GM12892 (cell line): ENCODE results near the gene PCP4L1.

Source experiments
- DNase-seq: peaks from one replicate; pipeline ENCODE4 v3.0.0; 2011; ENCODE audit not compliant: insufficient read length
- FAIRE-seq: peaks from 2 replicates; lab custom pipeline; 2011; peaks lifted over from hg19 to GRCh38; lab: Jason Lieb, UNC
- POLR2A ChIP-seq: IDR thresholded peaks from 2 replicates; pipeline ENCODE4 v1.6.1; 2011; ENCODE audit warnings: low read depth, low read length, control low read depth
- POLR2AphosphoS5 ChIP-seq: IDR thresholded peaks from 2 replicates; pipeline ENCODE4 v1.6.1; 2011; ENCODE audit warnings: low read depth, low read length, control low read depth
- TAF1 ChIP-seq: IDR thresholded peaks from 2 replicates; pipeline ENCODE4 v1.6.1; 2011; ENCODE audit warnings: low read depth, mild to moderate bottlenecking, control low read depth, low read length, borderline replicate concordance

Gene PCP4L1

DNA sequence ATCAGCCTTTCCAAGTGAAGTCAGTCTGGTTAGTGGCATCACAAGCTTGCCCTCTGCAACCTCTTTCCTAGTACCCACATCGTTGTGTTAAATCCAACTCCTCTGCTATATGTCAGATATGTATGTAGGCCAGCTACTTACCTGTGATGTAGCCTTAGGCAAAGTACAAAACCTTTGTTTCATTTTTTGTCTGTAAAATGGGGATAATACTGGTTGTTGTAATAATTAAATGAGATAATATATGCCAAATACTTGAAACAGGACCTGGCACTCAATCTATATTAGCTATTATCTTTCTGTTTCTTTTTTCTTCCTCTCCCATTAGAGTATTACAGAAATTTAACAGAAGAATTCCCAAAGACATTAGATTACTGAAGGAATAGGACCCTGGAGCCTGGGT, 1.2 kb downstream of the PCP4L1 start:
- DNase-seq (no peak), FAIRE-seq (no peak)
- TF ChIP-seq POLR2A: no peak
- no peak for TF ChIP-seq TAF1
- no peak for TF ChIP-seq POLR2AphosphoS5

DNA sequence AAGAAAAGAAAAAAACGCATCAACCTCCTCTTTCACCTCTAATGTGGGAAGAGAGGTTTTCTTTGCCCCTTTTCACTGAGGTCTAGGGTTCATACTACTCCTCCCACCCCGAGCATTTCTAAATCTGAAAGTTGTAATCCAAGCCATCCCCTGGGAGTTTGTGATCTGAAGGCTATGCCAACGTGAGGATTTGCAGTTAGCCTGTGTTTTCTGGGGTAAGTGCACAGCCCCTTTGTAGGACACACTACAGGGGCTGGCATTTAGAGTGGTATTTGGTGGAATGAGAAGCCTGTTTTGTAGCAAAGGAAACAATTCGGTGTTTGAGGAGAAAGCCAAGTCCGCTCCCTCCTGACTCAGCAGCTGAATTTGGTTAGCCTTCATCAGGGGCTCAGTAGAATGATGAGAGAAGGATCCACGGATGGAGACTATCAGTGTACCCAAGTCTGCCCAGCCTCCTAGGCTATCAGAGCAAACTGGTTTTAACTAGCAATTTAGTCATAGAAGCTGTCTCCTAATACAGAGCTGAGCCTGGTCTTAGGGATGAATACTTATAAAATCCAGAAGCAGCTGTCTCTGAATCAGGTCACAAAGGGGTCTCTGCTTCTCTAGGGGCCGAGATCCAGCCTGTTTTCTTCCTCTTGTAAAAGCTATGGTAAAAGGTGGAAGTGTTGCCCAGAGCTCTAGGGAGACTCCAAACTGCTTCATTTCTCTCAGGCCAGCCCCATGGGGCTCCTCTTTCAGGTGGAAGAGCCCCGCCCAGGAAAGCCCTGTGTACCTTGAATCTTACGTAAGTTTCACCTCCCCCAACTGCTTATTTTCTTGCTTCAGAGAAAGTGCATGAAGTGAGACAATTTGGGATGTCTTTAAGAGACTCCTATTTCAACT, 2.1 kb downstream of the PCP4L1 start:
- TF ChIP-seq TAF1: no peak
- no peak for TF ChIP-seq POLR2AphosphoS5
- TF ChIP-seq POLR2A: no peak
- DNase-seq (no peak), FAIRE-seq (no peak)

DNA sequence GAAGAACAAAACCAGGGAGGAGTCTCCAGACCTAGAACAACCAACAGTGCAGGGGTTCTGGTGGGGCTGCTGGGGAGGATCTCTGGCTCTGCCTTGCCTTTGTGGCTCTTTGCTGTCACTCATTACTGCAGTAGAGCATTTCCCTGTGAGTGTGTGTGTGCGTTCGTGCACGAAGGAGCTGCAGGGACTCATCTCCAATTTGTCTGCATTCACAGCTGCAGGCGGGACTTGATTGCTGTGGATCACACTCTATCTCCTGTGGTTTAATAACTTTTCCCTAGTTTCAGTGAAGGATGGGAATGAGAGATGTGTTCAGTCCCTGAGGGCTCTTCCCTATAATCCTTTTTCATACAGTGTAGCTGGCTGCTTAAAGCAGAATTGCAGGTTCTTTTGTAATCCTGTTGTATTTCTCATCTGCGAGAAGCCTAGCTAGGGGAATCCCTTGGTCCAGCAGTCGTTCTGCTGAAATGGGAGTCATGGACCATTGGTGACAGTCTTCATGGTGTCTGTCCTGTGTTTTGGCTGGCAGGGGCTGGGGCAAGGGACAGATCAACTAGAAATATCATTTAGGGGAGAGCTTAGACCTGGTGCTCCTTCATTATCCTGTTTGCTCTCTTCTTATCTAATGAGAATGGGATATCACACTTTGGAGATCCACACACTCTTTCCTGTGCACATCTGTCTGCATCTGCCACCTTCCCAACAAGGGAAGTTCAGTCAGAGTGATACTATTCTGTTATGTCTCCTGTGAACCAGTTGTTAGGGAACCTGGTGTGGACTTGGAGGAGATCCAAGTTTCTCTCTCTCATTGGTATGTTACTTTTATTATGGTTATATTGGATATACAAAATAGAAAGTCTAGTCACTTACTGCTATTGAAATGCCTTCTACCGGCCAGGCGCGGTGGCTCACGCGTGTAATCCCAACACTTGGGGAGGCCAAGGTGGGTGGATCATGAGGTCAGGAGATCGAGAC, 3.0 kb downstream of the PCP4L1 start:
- DNase-seq: no peak
- TF ChIP-seq POLR2A: no peak
- no peak for TF ChIP-seq POLR2AphosphoS5
- FAIRE-seq: no peak

DNA sequence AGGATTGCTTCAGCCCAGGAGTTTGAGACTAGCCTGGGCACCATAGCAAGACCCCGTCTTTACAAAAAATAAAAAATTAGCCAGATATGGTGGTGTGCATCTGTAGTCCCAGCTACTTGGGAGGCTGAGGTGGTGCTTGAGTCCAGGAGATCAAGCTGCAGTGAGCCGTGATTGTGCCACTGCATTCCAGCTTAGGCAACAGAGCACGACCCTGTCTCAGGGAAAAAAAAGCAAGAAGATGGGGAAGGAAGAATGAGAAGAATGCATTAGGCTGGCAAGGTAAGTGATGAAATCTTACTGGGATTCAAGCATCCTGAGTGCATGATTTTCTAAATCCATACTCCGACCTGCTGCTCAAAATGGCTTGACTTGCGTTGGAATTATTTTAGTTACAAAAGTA, 6.8 kb downstream of the PCP4L1 start:
- no peak for FAIRE-seq
- TF ChIP-seq POLR2A (no peak), POLR2AphosphoS5 (no peak), TAF1 (no peak)
- DNase-seq: no peak

DNA sequence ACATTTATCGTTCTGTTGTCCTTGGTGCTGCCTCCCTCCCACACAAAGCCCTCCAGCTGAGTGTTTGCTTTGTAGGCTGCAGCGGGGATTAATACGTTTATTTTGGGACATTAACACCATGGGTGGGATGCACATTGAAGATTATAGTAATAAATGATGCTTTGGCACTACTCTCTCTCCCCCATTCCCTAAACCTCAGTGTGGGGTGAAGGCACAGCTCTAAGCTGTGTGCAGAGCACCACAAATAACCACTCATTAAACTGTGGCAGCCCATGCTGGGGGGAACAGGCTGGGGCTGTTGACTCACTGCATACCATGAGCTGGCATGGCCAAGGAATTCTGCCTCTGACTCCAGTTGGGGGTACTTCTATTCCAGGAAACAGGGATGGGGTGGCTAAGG, 7.7 kb downstream of the PCP4L1 start:
- TF ChIP-seq POLR2A (no peak), POLR2AphosphoS5 (no peak), TAF1 (no peak)
- no peak for DNase-seq

DNA sequence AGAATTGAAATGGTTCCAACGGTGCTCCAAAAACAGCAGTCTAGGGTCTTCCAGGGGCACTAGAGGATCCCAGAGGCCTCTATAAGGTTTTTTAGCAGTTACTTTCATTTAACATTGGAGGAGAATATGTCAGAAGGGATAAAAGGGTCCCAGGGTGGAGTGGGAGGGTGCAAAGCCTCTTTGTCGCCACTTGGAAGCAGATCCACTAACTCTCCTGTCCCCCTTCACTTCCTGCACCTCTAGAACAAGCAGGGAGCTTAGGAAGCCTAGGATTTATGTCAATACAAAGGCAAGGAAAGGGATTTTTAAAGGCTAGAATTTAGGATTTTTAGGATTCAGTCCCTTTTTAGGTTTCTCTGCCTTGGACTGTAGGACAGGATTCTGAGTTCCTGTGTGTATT, 8.3 kb downstream of the PCP4L1 start:
- no peak for DNase-seq
- no peak for TF ChIP-seq POLR2AphosphoS5
- no peak for TF ChIP-seq POLR2A
- TF ChIP-seq TAF1: no peak
- no peak for FAIRE-seq

More for the DNA sequence above, 7.7 kb downstream of the PCP4L1 start:
- FAIRE-seq: no peak

DNA sequence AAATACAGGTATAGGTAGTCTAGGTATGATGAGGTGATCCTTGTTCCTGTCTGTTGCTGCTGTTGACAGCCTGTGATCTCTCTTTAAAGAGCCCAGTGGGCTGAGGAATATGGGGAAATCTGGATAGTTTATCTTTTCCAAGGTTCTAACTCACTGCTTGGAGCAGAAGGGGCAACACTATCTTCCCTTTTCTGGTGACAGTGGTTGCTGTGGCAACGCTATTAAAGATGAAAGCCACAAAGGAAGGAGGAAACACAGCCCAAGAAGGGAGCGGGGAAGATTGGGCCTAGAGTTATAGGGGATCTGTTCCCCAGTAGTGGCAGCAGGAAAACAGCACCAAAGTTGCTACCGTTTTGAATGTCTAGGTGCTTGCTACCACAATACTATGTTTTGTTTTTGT, 8.8 kb downstream of the PCP4L1 start:
- FAIRE-seq: no peak
- DNase-seq: no peak
- no peak for TF ChIP-seq POLR2AphosphoS5
- no peak for TF ChIP-seq POLR2A
- TF ChIP-seq TAF1: no peak

DNA sequence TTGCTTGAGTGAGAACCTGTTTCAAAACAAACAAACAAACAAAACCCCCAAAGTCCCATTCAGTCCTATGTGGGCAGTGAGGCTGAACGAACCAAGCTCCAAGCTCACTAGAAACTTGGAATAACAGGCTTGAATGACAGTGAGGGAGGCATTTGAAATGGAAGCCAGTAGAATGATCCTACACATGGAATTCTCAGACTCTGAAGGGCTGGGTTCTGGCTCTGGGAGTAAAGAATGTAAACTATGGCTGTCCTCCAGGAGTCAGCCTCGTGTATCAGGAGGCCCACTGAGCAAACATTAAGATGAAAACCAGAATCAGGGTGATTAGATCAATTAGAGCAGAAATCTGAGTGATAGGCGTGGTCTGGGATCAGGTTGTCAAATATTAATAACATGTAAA, 14.9 kb downstream of the PCP4L1 start:
- TF ChIP-seq POLR2A: no peak
- TF ChIP-seq POLR2AphosphoS5: no peak
- no peak for TF ChIP-seq TAF1
- DNase-seq (no peak), FAIRE-seq (no peak)

DNA sequence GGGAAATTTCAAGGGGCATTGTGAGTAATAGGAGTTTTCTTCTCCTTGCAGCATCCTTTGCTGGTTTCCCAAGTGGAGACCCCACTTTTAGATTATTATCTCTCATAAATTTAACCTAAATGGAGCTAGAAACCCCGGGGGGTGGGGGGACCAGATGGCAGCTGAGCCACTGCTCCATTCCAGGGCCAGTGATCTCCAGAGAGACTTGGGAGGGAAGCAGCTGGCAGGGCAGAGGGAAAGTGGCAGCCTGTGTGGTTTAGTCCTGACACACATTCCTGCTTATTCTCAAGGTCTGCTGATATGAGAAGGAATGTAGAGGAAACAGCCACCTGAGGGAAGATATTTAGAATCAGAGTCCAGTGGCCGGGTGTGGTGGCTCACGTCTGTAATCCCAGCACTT, 16.3 kb downstream of the PCP4L1 start:
- TF ChIP-seq TAF1: no peak
- no peak for TF ChIP-seq POLR2AphosphoS5
- TF ChIP-seq POLR2A: no peak
- DNase-seq (no peak), FAIRE-seq (no peak)

DNA sequence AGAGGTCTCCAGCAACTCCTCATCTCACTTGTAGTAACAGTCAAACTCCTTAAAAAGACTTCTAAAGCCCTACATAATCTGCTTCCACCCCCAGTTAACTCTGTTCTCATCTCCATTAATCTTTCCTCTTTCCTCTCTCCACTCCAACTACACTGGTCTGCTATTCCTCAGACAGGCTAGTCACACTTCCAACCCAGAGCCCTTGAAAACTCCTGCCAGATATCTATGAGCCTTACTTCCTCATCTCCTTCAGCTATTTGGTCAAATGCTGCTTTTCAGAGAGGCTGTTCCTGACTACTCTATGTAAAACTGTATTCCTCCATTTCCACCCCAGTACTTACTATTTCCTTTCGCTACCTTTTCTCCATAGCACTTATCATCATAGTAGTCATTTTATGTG, 24.4 kb downstream of the PCP4L1 start:
- DNase-seq (no peak), FAIRE-seq (no peak)
- TF ChIP-seq POLR2AphosphoS5 (no peak), TAF1 (no peak), POLR2A (no peak)

DNA sequence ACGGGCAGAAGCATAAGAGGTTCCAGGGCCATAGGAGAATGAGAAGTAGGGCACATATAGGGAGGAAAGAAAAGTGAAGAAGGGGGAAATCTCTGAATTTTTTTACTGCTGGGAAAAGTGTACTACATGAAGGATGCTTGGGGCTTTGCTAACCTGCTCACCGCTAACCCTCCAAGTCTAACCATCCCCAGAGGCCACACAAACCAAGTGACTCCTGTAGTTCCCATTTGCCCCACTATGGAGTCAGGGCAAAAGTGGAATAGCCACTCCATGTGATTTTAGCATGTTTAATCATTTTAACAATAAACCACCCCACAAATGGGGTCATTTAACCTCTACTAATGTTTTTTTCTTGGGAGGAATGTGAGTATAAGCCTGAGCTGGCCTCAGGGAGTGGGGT, 26.6 kb downstream of the PCP4L1 start:
- no peak for TF ChIP-seq TAF1
- TF ChIP-seq POLR2AphosphoS5: no peak
- no peak for TF ChIP-seq POLR2A
- DNase-seq (no peak), FAIRE-seq (no peak)

DNA sequence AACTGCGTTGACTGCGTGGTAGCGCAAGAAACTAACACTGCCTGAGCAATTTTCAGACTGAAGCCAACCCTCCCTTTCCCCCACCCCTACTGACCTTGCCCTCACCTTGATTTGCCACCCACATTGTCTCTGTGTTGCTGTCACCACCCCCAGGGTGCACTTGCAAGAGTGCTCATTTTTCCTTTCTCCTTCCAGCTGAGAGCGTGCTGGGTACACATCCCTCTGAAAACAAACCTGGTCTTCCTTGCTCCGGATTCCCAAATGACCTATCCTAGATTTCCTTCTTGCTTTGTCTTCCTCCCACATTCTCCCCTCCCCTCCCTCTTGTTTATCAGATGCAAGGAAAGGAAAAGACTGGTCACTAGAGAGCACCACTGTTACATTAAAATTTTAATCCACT, 27.0 kb downstream of the PCP4L1 start:
- FAIRE-seq: no peak
- no peak for DNase-seq
- TF ChIP-seq POLR2AphosphoS5: no peak
